ENCODE data around the gene TOX3.
A peak's percentile ranks its signal among the peaks of the same experiment; 100 is the strongest.

TOX3 gene

DNA sequence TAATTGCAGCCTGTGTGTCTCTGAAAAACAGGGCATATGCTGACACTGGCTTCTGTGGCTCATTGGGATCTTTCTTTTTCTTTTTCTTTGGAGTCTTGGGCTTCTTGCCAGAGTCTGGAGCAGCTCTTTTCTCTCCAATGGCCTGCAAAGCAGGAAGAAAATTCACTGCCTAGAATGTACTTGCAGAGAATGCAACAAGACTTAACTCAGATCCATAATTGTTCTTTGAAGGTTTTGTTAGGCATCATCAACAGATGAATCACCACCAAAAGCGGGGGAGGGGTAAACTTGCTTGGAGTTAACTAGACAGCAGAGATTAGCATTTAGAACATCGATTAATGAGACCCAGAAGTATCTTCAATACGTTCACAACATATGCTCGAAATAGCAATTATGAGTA lies 100.9 kb downstream of the TOX3 start:
- DNase-seq = peak; percentile 19

DNA sequence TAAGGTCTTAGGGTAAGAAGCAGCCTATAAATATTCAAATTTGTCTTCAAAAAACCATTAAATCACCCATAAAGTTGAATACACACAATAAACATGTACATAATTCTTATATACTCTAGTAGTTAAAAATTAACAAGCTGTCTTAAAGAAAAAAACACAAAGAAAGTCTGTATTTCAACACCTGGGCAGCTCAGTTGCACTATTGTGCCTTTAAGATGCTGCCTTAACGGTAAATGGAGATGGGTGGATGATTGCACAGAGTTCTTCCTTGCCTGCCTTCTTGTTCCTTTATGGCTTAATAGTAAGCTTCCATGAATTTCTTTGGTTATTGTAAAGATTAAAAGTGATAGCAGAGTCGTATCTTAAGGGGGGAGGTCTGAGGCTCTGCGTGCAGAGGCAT lies 105.1 kb downstream of the TOX3 start:
- no peak for DNase-seq

DNA sequence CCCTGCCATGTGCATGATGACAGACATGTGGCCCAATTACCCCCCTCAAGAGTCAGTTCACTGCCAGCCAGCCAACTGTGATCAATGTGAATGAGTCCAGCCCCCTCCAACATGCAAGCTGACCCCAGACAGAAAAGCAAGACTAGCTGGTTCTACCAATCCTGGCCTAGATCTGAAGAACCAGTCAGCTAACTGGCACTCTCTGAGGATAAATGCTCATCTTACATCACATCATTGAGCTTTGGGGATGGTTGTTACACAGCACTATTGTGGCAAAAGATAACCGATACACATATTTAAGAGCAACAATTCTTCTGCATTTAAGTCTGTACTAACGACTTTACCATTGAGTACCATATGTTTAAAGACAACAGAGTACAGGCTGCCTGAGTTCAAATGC lies 106.7 kb downstream of the TOX3 start:
- DNase-seq = no peak

DNA sequence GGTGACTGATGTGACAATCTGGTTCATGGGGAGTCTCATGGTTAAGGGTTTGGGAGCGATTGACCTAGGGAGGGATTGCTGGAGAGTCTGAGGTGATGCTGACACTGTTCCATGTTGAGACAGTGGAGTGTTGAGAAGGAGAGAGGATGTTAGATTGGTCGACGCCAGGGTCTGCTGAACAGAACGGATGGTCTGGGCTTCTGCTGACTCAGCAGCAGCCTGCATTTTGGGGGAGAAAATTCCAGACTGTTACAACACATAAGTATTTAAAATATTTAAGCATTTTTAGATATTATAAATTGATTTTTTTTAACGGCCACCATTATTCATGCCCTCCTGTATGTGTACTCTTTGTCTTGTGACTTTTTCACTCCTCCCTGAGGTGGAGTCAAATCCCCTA lies 107.2 kb downstream of the TOX3 start:
- DNase-seq = no peak

DNA sequence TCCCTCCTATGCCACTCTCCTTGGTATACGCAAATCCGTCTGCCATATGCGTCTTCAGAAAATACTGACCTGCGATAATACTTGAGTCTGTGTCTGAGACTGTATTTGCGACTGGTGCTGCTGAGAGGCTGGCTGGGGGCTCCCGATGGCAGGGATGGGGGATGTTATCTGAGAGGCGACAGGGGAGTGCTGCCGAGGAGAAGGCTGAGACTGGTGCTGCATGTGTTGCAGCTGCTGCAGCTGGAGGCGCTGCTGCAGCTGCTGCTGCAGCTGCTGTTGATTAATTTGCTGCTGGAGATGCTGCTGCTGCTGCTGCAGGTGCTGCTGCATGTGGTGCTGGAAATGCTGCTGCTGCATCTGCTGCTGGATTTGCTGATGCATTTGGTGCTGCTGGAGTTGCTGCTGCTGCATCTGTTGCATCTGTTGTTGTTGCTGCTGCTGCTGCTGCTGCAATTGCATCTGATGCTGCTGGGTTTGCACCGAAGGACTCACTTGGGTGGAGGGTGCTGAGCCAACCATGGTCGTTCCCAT lies 107.7 kb downstream of the TOX3 start:
- no peak for DNase-seq

DNA sequence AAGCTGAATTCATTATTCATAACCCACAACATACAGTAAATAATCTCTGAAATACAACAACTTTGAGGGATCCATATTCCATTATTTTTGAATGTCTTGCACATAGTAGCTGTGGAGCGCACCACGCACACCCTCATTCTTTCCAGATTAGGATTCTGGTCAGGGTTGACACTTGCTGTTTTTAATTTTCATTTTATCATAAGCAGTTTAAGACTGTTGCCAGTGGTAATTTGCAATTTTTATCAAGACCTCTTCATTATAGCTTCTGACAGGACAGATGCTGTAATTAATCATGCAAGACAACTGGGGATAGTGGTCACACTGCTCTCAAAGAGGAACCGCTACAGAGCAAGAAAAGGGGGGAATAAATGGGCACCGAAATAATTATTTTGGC lies 109.7 kb downstream of the TOX3 start:
- DNase-seq = no peak

DNA sequence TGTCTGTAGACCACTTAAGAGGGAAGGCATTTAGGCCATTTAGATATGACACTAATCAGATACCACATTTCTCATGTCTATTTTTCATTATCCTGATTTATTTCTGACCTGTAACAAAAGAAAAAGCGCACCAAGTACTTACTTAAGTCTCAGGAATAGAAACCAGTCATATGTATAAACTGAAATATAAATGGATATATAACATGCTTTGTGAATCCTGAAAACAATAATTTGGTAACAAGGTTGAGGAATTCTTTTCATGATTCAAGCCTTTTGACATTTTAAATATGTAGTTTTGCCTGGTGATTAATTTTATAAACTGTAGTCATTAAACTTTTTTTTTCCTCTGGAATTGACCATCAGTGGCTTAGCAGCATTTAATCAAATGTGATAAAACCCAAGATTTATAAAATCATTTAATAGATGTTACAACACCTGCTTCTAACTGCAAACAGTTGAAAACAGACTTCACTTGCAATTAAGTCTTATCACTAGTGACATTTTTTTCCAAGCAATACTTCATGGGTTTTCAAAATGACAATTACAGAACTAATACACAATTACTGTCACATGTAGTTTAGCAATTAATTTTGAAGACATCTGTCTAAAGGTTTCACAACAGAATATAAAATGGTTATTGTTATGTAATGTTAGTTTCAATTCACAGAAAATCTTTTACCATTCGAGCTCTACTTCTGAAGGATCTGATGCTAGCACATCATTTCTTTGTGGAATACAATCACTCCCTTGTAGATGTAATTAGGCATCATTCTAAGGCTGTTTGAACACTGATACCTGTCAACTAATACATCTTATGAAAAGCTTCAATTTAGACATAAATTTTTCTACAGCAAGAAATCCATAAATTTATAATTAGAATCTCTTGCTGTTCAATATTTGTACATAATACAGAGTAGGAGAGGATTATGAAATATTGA lies 110.3 kb downstream of the TOX3 start:
- peak; percentile 43 for DNase-seq

DNA sequence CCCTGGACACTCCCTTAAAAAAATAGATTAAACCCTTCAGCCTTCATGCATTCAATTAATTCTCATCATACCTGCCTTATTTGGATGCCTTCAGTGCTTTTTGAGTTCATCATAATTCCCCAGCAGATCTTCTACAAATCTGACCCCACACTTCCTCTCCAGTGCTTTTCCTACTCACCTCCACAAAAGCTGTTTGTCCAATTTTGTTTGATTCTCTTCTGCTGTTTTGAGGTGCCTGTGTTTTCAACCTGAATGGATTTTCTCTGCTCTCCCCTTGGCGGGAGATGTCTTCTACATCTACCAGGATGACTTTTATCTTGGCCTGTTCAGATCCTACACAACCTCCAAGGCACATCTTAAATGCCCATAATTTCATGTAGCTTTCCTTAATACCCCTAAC lies 112.7 kb downstream of the TOX3 start:
- no peak for DNase-seq

DNA sequence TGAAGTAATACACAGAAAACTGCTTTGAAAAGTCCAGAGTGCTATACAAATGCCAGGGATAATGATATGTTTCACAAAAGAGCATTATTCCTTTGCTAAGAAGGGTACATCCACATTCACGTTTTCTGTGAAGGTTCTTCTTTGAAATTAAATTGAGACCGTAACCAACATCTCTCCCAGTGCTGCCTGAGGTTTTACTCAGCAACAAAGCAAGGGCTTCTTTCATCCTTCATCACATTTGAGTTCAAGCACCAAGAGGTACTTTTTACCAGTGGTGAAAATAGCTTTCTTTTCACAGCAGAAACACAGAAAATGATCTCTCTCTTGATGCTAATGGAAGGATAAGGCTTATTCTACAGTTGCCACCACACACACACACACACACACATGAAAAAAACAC lies 113.3 kb downstream of the TOX3 start:
- no peak for DNase-seq

DNA sequence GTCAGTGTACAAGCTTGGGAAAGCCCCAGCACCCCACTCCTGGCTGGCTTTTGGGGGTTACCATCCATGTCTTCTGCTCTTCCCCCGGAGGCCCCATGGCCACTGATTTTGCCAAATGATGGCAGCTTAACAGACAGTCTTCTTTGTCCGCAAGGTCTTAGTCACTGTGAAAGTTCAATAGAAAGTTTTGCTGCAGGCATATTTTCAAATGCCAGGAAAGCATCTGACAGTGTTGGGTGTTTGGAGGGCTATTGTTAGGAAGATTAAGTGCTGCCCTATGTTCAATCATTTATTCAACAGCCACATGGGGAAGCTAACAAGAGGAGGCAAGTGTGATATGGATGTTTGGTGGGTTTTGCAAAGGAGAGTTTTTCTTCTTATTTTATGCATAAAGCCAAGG lies 122.4 kb downstream of the TOX3 start:
- no peak for DNase-seq

DNA sequence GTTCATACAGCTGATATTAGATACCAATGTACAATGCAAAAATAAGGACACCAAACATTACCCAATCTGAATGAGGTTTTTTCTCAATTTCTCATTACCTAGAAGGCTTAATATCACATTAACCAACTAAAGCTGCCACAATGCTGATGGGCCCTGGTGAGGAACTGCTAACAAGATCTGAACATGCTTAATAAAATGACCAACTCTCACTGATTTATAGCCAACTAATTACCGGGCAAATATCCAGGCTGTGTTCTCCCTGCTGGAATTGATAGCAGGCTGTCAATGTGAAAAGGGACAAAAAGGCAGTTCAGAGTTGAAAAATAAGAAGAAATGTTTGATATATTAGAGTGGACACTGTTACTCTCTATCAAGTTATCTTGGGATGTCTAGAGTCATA lies 124.6 kb downstream of the TOX3 start:
- DNase-seq = no peak

DNA sequence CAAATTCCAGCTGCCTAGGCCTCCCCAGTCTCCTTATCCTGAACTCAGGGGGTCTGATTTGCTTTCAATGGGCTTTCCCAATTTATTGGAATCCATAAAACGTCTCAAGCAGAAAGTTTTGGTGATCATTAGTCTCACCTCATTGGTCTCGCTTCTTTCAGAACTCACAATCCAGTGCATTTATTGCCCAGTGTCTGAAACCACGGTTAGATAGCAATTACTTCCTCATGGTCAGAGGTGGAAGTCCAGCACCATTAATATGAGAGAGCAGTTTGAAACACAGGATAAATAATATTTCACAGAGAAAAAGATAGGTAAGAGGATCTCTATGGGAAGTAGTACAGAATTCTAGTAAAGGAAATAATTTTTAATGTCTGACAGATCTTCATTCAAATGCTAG lies 128.7 kb downstream of the TOX3 start:
- no peak for DNase-seq

DNA sequence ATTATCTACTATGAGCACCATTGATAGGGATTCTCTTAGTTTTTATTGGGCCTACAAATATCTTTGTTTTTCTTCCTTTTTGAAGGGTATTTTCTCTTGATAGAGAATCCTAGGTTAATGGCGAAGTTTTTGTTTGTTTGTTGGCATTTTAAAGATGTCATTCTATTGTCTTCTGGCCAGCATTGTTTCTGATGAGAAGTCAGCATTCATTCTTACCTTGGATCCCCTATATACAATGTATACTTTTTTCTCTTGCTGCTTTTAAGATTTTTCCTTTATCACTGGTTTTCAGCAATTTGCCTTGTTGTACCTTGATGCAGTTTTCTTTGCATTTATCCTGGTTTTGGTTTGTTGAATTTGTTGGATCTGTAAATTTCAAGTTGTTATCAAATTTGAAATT lies 130.1 kb downstream of the TOX3 start:
- DNase-seq = no peak

DNA sequence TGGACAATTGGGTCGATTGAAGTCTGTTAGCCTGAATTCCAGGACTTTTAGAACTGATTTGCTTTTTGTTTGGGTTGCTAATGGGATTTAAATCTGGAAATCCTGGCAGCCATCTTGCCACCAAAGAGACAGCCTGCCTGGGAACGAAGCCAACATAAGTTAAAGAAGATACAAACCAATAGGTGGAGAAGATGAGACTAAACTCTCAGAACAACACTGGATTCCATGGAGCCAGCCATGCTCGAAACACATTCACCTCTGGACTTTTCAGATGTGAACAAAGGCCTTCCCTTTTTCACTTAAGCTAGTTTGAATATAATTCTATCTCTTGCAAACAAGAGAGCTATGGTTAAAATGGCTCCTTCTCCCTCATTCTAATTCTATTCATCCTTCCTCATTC lies 135.9 kb downstream of the TOX3 start:
- DNase-seq = no peak

DNA sequence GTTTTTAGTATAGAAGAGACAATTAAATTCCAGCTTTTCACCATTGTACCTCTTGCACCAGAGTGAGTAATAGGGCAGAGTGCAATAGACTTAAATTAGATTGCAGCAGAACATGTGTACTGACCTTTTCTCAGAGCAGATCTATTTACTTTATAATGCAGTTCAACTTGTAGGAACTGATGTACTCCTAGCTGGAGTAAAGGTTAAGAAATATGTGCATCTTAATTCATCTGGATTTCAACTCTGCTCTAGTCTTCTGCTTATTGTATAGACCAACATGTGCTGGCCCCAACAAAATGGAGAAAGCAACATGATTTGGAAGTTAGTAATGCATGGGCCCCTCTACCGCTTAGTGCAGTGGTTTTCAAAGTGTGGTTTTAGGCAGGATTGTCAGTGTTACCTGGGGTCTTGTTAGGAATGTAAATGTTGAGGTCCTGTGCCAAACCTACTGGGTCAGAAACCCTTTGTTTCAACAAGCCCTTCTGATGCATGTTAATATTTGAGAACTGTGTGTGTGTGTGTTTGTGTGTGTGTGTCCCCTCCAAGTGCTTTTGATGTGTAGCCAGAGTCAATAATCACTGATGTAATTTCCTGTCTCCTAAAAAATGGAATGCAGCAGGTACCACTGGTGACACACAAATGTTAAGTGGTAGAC lies 138.6 kb downstream of the TOX3 start:
- DNase-seq = no peak

DNA sequence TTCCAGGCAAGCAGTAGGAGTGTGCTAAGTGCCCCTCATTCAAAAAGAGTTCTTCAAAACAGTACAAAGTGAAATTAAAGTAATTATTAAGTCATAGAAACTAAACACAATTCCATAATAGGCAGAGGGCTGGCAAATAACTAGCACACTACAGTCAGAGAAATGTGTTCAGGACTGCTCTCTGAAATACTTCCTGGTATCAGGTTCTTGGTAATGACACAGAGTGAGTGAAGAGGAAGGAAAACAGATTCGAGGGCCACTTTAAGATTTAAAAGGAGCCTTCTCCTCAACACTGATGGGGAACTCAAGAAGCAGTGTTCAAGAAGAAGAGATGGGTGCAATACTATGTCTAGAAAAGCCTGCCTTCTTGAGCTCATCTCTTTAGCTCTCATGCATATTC lies 139.2 kb downstream of the TOX3 start:
- peak; percentile 36 for DNase-seq

DNA sequence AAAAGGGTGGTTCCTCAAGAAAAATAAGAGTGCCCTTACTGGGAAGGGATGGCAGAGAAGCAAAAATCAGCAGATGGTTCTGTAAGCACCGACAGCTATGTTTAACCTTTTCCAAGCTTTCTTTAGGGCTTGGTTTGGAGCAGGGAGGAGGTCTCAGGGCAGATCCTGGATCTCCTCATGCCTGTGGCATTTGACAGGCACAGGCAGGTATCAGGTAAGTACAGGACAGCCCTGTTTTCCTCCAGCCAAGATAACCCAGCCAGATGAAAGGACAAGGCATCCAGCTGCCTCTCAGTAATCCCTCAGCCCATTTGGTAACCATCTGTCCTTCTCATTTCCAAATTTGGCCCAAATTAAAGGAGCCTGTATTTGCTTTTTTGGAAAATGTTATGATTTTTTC lies 141.5 kb downstream of the TOX3 start:
- DNase-seq = no peak

DNA sequence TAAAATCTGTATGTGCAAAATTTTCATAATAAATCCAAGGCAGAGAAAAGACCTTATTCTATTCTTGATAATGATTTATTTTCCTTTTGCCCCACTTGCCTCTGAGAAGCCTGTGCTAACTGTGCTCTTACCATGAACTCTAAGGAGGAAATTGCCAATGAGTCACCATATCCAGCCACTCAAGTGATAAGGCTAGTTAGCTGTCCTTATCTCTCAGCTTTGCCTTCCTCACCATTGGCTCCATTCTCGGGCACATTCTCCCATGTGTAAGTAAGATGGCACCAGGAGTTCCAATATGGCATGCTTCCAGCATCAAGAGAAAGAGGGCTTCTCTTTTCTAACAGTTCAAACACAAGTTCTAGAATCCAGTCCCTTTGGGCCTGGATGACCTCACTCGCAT lies 142.4 kb downstream of the TOX3 start:
- no peak for DNase-seq

DNA sequence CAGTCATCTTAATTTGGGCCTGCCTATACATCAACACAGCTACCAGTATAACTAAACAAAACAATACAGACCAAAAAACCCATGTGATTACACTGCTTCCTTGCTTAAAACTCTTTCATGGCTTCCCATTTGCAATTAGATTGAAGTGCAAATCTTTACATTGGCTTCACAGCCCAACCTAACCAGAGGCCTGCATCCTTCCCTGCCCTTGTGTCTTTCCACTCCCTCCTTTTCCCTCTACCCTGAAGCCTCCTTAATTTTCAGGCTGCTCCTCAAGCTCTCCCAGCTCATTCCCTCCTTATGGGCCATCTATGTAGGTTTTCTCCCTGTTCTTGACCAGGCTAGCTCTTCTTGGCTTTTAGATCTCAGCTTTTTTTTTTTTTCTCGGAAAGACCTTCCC lies 147.8 kb downstream of the TOX3 start:
- DNase-seq = no peak

DNA sequence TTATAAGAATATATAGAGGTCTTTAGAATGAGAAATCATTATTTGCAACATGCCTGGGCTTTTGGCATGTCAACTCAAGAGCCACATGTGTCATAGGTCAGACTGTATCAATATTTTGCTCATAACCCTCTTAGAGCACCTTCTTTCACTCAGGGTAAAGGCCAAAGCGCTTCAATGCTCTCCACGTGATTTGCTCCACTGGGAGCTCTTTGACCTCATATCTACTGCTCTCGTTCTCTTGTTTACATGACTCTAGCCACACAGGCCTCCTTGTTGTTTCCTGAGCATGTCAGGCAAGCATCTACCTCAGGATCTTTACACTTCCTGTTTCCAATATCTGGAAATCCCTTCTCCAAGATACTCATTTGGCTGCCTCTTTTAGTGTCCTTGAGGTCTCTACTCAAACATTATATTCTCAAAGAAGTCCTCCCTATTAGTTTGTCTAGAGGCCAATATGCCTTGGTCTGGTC lies 148.4 kb downstream of the TOX3 start:
- no peak for DNase-seq

DNA sequence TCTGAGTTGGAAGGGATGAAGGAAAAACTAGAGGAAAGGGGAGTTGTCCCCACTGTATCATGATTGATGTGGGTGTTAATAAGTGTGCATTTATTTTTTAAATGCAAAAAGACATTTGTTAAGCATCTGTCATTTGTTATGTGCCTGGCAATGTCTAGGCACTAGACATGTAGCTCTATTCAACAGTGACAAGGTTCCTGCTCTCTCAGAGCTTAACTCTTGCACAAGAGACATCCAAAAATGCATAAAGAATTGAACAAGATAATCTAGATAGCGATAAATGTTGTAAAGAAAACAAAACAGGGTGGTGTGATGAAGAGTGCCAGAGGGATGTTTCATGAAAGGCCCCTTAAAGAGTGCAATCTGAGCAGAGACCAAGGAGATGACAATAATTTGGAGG lies 148.9 kb downstream of the TOX3 start:
- DNase-seq = no peak

DNA sequence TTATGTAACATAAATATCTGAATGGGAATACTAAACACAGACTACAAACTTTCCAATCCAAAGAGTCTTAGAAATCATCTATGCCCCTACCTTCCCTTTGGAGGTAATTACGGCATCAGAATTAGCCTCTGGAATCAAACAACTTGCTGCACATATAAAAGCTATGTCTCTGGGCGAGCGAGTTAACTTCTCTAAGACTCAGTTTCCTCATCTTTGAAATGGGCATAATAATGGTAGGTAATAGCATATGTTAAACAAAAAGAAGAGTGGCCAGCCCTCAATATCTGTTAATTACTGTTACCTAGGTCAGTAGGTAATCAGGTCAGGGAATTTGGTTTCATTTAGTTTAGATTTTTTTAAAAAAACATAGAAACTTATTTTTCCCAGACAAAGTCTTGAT lies 153.5 kb downstream of the TOX3 start:
- DNase-seq = no peak

DNA sequence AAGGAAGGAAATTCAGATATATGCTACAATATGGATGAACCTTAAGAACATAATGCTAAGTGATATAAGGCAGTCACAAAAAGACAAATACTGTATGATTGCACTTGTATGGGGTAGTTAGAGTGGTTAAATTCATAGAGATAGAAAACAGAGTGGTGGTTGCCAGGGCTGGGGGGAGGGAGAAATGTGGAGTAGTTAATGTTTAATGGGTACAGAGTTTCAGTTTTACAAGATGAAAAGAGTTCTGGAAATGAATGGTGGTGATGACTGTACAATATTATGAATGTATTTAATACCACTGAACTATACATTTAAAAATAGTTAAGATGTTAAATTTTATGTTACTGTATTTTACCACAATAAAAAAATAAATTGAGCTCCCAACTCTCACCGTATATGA lies 157.9 kb downstream of the TOX3 start:
- no peak for DNase-seq

Measured in NCI-H1105 (cell line).